Raji (cell line): ENCODE data around the gene CNST.

Experiments used
- POLR2A ChIP-seq: IDR thresholded peaks from 2 replicates; pipeline ENCODE4 v1.6.1; 2011; ENCODE audit warnings: low read depth, low read length, control low read depth; ENCODE audit not compliant: insufficient read depth

CNST gene

GRCh38 chr1:246566128-246566812 is at the start of gene CNST, which contains the start of gene TFB2M:
Gene CNST (plus strand): TSS chr1:246566456. CDS start chr1:246591563, 25,107 bp downstream.
Gene TFB2M (minus strand): TSS chr1:246566261. CDS start chr1:246566138, 123 bp downstream.
- peak; percentile 93 for TF ChIP-seq POLR2A

GRCh38 chr1:246517391-246517790 is 48.9 kb upstream of the CNST start:
- TF ChIP-seq POLR2A, result no peak

DNA sequence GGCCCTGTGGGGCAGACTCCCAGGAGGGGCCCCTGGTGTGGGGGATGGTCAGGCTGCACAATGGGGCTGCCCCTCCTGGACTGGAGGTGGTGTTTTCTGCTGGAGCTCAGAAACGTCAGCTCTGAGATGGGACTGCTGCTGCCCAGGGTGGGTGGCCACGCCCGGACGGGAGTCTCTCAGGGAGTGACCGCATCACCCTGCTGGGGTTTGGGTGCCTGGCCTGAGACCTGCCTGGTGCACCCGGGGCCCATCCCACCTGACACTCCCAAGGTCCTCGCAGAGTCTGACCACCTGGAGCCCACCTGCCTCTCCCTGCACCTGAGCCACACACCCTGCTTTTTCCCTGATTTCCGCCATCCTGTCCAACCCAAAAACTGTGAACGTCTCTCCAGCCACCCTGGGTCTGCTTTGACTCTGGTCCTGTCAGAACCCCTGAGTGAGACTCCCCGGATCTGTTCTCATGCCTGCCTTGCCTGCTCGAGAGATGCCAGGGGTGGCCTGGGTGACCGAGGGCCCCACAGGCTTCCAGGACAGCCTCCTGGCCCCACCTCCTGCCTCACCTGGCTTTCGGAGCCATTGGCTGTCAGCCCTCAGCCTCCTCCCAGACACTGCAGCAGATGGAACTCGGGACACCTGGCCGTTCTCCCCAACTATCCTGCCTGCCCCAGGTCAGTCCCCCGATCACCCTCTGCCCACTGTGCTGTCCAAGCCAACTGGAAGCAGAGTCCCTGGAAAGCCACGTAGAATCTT is 47.6 kb upstream of the CNST start:
- TF ChIP-seq POLR2A, result no peak

DNA sequence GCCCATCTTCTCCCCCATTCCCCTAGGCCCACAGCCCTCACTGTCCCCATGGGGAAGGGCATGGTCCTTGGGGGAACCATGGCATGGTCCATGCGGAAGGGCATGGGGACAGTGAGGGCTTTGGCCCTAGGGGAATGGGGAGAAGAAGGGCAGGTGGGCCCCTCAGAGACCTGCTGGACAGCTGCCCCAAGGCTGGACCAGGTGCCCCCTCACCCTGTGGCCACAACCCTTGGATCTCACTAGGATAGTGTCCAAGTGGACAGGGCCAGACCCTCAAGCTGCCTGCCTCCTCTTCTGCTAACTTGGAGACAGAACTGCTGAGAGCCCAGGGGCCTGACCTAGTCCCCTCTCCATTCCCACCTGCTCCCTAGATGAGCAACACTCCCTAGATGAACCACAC is 46.7 kb upstream of the CNST start:
- TF ChIP-seq POLR2A, result no peak

DNA sequence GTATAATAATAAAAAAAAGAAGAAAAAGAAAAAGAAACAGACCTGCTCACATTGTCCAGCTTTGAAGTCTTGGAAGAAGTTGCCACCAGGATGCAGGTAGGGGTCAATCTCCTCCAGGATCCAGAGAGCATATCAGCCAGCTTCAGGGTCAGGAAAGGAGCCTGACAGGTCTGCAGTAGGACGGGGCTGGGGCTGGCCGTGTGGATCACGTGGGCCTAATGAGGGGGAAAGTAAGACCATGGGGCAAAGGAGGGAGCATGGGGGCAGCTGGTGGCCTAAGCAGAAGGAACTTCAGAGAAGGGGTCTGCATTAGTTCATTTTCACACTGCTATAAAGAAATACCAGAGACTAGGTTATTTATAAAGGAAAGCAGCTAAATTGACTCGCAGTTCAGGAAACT is 39.9 kb upstream of the CNST start:
- no peak for TF ChIP-seq POLR2A

- TF ChIP-seq POLR2A, result no peak
These were observed 39.3 kb upstream of the CNST start for GRCh38 chr1:246526915-246527314.

GRCh38 chr1:246527402-246528088 is 38.7 kb upstream of the CNST start:
- no peak for TF ChIP-seq POLR2A

- no peak for TF ChIP-seq POLR2A
These were observed 37.1 kb upstream of the CNST start for GRCh38 chr1:246528933-246529731.

DNA sequence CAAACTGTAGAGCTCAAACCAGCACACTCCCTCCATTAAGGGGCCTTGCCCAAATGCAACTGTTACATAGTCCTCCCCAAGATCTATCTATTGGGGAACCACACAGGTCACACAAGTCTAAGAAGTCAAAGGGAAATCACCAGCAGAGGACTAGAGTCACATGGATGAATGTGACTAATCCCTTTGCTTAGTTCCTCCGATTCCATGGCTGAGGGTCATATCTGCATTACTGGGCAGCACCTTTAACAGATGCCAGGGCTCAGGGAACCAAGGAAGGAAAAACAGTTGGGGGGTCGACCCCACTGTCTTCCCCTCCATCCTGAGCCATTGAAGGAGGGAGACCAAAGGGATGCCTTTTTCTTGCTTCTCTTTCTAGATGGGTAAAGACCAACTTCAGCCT is 35.8 kb upstream of the CNST start:
- TF ChIP-seq POLR2A, result no peak

GRCh38 chr1:246532519-246532918 is 33.7 kb upstream of the CNST start:
- TF ChIP-seq POLR2A, result no peak

DNA sequence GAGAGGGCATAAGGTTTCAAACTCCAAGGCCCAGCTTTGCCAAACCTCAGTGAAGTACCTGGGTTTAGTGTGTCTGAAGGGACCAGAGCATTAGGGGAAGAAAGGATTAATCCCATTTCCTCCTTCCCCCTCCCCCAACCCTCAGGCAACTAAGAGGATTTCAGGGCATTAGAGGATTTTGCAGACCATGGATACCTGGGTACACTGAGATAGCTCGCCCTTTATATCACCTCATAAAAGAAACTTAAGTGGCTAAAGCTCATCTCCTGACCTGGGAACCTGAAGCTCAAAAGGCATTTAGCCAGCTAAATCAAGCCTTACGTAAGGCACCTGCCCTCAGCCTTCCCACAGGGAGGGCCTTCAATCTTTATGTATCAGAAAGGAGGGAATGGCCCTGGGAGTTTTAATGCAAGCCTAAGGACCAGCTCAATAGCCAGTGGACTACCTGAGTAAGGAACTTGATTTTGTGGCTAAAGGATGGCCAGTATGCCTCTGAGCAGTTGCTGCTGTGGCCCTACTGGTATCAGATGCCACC is 32.8 kb upstream of the CNST start:
- no peak for TF ChIP-seq POLR2A

DNA sequence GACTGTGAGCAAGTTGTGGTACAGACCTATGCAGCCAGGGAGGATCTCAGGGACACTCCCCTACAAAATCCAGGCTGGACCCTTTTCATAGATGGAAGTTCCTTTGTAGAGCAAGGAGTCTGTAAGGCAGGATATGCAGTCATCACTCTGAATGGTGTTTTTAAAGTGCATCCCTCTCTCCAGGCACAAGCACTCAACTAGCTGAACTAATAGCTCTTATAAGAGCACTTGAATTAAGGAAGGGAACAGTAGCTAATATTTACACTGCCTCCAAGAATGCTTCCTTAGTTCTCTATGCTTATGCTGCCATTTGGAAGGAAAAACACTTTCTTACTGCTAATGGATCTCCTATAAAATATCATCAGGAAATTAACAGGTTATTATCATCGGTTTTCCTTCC is 32.1 kb upstream of the CNST start:
- TF ChIP-seq POLR2A, result no peak

DNA sequence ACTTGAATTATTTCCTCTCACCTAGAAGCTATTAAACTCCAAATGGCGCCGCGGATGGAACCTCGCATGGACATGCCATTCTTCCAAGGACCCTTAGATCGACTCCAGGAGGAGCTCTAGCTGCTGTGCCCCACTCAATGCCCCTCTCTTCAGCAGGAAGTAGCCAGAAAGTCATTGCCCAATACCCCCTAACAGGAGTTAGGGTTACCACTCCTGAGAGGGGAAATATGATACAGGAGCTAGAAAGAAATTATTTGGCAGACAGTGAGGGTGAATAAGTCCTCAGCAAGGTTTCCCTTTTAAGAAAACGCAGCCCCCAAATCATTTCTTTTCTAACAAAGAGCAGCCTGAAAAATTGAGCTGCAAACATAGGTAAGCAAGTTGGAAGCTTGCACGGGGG is 28.8 kb upstream of the CNST start:
- no peak for TF ChIP-seq POLR2A

- TF ChIP-seq POLR2A, result no peak
These were observed 28.4 kb upstream of the CNST start for GRCh38 chr1:246537887-246538286.
